ENCODE measurements around the gene HECTD2. TPM values are rescaled to one million over a fixed set of nuclear protein-coding genes. Genes with fewer than 3 reads are reported as not detected.

HECTD2 gene
- total RNA-seq, 2 experiments from 2014 or later: 7.0 to 7.2 TPM

DNA sequence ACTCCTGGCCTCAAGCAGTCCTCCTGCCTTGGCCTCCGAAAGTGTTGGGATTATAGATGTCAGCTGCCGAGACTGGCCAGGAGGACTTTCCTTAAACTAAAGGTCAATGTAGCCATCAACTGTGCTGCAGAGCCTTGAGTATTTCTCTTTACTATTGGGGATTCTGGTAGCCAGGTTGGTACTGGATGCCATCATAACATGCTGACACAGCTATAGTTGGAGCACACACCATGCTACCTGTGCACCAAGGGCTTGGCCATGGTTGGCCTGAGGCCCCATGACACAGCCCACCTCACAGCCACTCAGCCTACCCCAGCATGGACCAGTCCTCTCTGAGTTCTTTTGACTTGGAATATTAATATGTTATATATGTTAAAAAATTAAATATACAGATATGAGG lies 54.4 kb downstream of the HECTD2 start:
- ChIA-PET CTCF (interaction anchor here (1.3 kb wide), 1 partner anchor 74 kb away, joined by 4 read pairs; no protein-coding TSS in a partner anchor), POLR2A (no interaction called here)

- ChIA-PET CTCF (interaction anchor here (1.3 kb wide), 1 partner anchor 75 kb away, joined by 4 read pairs; no protein-coding TSS in a partner anchor), POLR2A (no interaction called here)
These were observed 55.1 kb downstream of the HECTD2 start for GRCh38 chr10:91465261-91465660.

DNA sequence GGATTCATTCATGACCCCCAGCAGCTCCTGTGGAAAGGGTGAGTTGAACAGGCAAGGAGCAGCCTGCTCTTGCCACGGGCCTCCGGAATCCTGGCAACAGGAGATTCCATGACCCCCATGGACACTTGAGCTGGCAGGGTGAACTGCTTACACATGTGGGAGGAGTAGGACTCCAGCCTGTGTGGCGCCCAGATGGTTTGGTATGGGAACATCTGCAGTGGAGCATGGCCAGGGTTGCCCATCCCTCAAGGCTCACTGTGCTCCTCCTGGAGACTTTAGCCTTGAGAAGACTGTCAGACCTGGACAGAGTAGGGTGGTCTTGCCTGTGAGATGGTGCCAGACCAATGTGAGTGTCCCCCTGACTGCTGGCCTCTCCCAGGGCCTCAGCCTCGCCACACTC lies 57.0 kb downstream of the HECTD2 start:
- ChIA-PET CTCF (no interaction called here), POLR2A (no interaction called here)

- CTCF ChIA-PET: no interaction called here
- POLR2A ChIA-PET: no interaction called here
These were observed 61.5 kb downstream of the HECTD2 start for GRCh38 chr10:91471602-91472001.

DNA sequence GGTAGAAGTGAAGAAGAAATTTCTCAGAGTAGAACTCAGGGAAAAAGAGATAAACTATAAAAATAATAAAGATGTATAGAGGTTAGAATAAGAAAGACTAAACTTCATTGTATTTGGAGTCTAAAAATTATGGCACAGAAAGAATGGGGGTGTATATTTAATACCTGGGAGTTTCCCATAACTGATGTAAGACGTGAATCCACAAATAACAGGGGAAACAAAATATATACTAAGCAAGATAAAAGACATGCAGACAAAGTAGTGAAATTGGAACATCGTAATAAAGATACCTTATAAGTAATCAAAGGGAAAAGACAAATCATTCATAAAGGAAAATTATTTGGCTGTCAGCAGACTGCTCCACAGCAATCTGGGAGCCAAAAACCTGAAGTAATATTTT lies 62.8 kb downstream of the HECTD2 start:
- CTCF ChIA-PET: no interaction called here
- POLR2A ChIA-PET: no interaction called here

DNA sequence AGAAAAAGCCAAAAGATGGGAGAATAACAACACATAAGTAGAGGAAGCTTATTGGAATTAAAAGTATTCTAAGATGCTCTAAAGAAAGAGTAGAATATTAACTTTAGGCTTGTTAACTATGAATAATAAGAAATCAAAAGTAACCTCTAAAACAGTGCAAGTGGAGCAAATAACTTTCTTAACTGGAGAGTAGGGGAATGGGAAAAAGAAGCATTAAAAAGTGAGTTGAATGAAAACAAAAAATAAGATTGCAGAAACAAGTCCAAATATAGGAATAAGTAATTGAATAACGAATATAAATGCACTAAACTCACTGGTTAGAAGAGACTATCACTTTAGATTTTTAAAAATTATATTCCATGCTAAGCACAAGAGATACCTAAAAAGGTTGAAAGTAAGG lies 63.9 kb downstream of the HECTD2 start:
- ChIA-PET CTCF (no interaction called here), POLR2A (no interaction called here)

- POLR2A ChIA-PET: no interaction called here
- CTCF ChIA-PET: no interaction called here
These were observed 67.1 kb downstream of the HECTD2 start for GRCh38 chr10:91477236-91477635.

GRCh38 chr10:91479583-91479982 lies 69.4 kb downstream of the HECTD2 start:
- ChIA-PET POLR2A (no interaction called here), CTCF (no interaction called here)

- CTCF ChIA-PET: no interaction called here
- POLR2A ChIA-PET: no interaction called here
These were observed 77.9 kb downstream of the HECTD2 start for GRCh38 chr10:91487911-91488582.

DNA sequence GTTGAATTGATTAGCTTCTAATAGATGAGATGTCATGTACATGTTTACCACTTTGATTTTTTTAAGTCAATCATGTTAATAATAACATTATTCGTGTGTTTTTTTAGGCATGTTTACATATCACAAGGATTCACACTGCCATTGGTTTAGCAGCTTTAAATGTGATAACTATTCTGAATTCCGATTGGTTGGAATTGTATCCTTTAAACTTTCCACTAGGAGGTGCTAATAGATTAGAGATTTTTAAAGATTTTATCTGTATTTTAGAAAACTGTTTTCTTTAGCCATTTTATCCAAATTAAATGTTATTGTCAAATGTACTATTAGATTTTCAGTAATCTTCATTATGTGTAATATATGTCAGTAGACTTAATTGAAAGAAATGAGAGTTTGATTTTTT lies 83.2 kb downstream of the HECTD2 start:
- ChIA-PET CTCF (interaction anchor here (0.6 kb wide), 1 partner anchor 341 kb away, joined by 3 read pairs; no protein-coding TSS in a partner anchor), POLR2A (no interaction called here)

GRCh38 chr10:91495402-91495801 lies 85.3 kb downstream of the HECTD2 start:
- ChIA-PET CTCF (interaction anchor here (0.6 kb wide), 1 partner anchor 27 kb away, joined by 4 read pairs; no protein-coding TSS in a partner anchor), POLR2A (no interaction called here)

- ChIA-PET CTCF (interaction anchor here (0.6 kb wide), 1 partner anchor 28 kb away, joined by 4 read pairs; no protein-coding TSS in a partner anchor), POLR2A (no interaction called here)
These were observed 85.9 kb downstream of the HECTD2 start for GRCh38 chr10:91496016-91496415.

DNA sequence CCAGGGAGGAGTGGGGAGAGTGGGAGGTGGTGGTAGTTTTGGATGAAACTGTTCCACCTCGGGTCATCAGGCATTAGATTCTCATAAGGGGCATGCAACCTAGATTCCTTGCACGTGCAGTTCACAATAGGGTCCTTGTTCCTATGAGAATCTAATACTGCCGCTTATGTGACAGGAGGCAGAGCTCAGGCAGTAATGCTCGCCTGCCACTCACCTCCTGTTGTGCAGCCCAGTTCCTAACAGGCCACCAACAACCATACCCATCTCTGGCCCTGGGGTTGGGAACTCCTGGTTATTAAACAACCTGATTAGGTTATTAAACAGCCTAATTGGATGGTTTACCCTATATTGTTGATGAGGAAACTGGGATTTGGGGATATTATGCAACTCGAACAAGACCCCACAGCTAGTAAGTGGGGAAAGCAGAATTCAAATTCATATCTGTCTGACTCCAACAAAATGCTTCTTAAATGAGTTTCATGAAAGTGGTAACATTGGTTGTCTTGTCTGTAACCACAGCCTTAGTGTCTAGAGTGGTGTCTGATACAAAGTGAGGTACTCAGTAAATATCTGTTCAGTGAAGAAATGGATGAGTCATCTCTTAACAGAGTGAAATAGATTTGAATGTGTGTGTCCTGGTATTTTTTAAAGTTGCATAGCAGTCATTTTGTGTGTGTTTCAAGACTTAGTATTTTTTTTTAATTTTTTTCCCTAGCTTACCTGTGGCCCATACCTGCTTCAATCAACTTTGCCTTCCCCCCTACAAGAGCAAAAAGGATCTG lies 101.6 kb downstream of the HECTD2 start:
- CTCF ChIA-PET: interaction anchor here (1.2 kb wide), 1 partner anchor 213 kb away, joined by 3 read pairs; no protein-coding TSS in a partner anchor

GRCh38 chr10:91512458-91512857 lies 102.3 kb downstream of the HECTD2 start:
- ChIA-PET POLR2A (no interaction called here), CTCF (interaction anchor here (1.2 kb wide), 1 partner anchor 214 kb away, joined by 3 read pairs; no protein-coding TSS in a partner anchor)

More for the DNA sequence above, 101.6 kb downstream of the HECTD2 start:
- POLR2A ChIA-PET: no interaction called here

DNA sequence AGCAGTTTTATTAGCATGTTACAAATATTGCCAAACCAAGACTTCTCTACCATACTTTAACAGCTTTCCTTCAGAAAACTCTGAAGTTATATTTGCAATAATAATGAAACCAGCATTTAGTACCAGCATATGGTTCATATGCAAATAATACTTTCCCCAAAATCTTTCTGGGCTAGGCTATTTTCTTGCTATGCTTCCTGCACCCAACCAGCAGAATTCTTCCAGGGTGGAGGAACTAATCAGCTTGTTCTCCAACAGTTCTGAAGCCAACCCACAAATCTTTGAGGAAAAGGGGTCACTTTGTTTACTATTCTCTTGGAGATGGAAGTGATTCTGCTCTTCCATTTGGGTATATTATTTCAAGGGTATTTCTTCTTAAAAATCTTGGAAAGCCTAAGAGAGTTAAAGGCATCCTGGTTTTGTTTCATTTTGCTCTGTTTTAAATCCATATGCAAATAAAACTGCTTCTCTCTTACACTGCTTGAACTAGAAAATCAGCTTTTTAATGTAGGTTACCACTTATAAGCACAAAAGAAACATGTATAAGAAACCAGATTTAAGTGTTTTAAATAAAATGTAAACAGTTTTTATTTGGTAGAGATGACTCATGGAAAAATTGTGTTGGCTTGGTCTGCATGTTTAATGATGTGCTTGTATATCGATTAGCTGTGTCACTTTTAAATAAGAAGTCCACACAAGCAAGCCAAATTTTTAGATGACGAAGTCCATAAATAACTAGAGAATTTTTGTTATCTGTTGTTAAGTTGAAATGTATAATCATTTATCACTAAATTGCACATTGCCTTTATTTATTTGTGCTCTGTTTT lies 103.7 kb downstream of the HECTD2 start:
- ChIA-PET CTCF (no interaction called here), POLR2A (no interaction called here)

GRCh38 chr10:91514787-91515186 lies 104.6 kb downstream of the HECTD2 start:
- ChIA-PET CTCF (no interaction called here), POLR2A (no interaction called here)

GRCh38 chr10:91517394-91517793 lies 107.2 kb downstream of the HECTD2 start:
- ChIA-PET CTCF (no interaction called here), POLR2A (no interaction called here)

- ChIA-PET POLR2A (no interaction called here), CTCF (no interaction called here)
These were observed 109.9 kb downstream of the HECTD2 start for GRCh38 chr10:91519899-91520514.

DNA sequence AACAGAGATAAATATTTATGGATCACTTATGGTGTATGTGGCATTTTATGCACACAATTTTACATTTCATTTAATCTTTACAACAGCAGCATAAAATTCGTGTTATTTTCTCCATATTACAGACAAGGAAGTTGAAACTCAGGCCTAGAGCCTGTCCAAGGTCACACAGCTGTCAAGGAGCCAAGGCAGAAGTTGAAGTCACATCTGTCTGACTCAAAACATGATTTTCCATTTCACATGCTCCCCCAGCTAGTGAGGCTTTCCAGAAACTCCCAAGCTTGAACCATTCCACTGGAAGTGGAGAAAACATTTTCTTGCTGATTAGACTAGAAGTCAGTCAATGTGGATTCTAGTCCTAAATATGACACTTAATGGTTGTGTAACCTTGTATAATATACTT lies 110.5 kb downstream of the HECTD2 start:
- ChIA-PET CTCF (no interaction called here), POLR2A (no interaction called here)

GRCh38 chr10:91521439-91521838 lies 111.3 kb downstream of the HECTD2 start:
- POLR2A ChIA-PET: no interaction called here
- CTCF ChIA-PET: no interaction called here
